Measurements from ENCODE around the gene SMOC1. TPM values are rescaled to one million over a fixed set of nuclear protein-coding genes. Genes with fewer than 3 reads are reported as not detected.

SMOC1 gene
- total RNA-seq, 1 experiment from 2014 or later: 0.14 TPM

DNA sequence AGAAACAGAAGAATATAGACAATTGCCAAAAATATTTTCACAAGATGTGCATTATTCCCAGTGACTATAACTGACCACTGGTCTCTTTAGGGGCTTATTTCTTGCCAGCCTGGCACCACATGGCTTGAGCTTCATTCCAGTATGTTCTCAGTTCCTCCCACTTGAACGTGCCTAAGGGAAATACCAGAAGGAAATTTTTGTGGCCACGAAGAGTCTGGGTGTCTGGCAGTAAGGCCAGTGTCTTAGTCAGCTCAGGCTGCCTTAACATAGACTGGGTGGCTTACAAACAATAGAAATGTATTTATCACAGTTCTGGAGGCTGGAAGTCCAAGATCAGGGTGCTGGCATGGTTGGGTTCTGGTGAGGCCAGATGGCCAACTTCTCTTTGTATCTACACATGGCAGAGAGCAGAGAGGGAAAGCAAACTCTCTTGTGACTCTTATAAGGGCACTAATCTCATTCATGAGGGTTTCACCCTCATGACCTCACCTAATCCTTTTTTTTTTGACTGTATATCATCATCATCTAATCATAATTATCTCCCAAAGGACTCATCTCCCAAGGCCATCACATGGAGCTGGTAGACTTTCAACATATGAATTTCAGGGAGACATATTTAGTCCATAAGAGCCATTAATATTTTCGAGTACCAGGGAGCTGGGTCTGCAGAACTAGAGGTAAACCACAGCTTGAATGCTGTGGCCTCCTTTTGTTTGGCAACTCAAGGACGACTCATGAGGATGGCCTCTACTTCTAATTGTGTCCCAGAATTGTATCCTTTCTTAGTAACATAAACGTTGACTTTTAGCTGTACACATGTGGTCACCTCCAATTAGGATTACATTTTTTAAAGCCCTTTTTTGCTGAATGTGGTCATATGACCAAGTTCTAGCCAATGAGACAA lies 5.1 kb upstream of the SMOC1 start:
- no peak overlapping the region for H3K4me3 Mint-ChIP-seq (ENCODE audit: unreplicated experiment)
- BruUV-seq (replicated peaks): no TSS peak
- CTCF ChIA-PET: interaction anchor here (1.0 kb wide), 1 partner anchor 140 kb away, joined by 3 read pairs; no protein-coding TSS in a partner anchor
- no peaks in the 10 kb centered on the region for H3K4me1 Mint-ChIP-seq (ENCODE audit: low read depth, unreplicated experiment)
- no peak for DNase-seq
- H3K9me3 Mint-ChIP-seq (ENCODE audit: unreplicated experiment): no peaks in the 10 kb centered on the region
- intact Hi-C loops (cut with micrococcal nuclease; ENCODE audit: unreplicated experiment): no loop called here
- no peaks in the 10 kb centered on the region for H3K36me3 ChIP-seq (ENCODE audit: control insufficient read depth, insufficient read depth, low read length)
- H3K27ac Mint-ChIP-seq (ENCODE audit: unreplicated experiment): no peak overlapping the region
- H3K27me3 ChIP-seq (replicated peaks; ENCODE audit: control insufficient read depth, insufficient read depth, low read length): no peaks in the 10 kb centered on the region
- H3K4me1 ChIP-seq: no peaks in the 10 kb centered on the region
- H3K36me3 Mint-ChIP-seq (ENCODE audit: insufficient read depth, unreplicated experiment): no peaks in the 10 kb centered on the region
- H3K4me3 ChIP-seq (ENCODE audit: low read depth, low read length): no peak overlapping the region
- no peaks in the 10 kb centered on the region for H3K9me3 ChIP-seq
- POLR2A ChIA-PET: no interaction called here
- H3K27me3 Mint-ChIP-seq (ENCODE audit: insufficient read depth, unreplicated experiment): no peaks in the 10 kb centered on the region
- TF ChIP-seq, protein P1, sequence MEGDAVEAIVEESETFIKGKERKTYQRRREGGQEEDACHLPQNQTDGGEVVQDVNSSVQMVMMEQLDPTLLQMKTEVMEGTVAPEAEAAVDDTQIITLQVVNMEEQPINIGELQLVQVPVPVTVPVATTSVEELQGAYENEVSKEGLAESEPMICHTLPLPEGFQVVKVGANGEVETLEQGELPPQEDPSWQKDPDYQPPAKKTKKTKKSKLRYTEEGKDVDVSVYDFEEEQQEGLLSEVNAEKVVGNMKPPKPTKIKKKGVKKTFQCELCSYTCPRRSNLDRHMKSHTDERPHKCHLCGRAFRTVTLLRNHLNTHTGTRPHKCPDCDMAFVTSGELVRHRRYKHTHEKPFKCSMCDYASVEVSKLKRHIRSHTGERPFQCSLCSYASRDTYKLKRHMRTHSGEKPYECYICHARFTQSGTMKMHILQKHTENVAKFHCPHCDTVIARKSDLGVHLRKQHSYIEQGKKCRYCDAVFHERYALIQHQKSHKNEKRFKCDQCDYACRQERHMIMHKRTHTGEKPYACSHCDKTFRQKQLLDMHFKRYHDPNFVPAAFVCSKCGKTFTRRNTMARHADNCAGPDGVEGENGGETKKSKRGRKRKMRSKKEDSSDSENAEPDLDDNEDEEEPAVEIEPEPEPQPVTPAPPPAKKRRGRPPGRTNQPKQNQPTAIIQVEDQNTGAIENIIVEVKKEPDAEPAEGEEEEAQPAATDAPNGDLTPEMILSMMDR (IDR thresholded peaks at IDR 0.05; ENCODE audit: insufficient read depth in 1 of 2, low read depth in 1 of 2, low read length in 1 of 2, severe bottlenecking in 1 of 2, unreplicated experiment in 1 of 2): no peak

DNA sequence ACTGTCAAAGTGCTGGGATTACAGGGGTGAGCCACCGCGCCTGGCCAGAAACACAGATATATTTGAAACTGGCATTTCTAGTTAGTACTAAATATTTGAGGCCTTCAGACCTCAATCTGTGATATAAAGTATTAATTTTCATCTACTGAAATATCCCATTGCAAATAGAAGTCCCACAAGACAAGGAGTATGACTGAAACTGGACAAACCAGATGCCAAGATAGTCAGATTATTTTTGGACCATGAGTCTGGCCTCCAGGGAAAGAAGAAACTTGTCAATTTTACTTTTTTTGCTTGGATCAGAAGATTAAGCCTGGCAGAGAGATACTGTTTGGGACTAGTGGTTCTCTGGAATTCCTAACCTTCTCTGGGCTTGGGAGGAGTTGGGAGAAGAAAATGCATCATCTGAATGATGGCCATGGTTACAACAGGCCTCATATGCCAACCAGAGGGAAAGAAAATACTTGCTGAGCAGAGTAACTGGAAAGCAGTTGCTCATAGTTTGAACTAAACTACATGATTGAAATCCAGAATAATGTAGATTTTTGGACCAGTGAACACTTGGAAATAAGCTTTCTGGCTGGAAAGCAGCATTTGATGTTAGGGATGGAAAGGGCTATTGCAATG lies 2.9 kb upstream of the SMOC1 start:
- no peak for DNase-seq
- Histone ChIP-seq H3K36me3 (ENCODE audit: control insufficient read depth, insufficient read depth, low read length) (no peaks in the 10 kb centered on the region), H3K27me3 (replicated peaks; ENCODE audit: control insufficient read depth, insufficient read depth, low read length) (no peaks in the 10 kb centered on the region), H3K9me3 (no peaks in the 10 kb centered on the region), H3K4me1 (no peaks in the 10 kb centered on the region), H3K4me3 (ENCODE audit: low read depth, low read length) (no peak overlapping the region)
- BruUV-seq (replicated peaks): no TSS peak
- intact Hi-C loops (cut with micrococcal nuclease; ENCODE audit: unreplicated experiment): no loop called here
- Mint-ChIP-seq H3K36me3 (ENCODE audit: insufficient read depth, unreplicated experiment) (no peaks in the 10 kb centered on the region), H3K27ac (ENCODE audit: unreplicated experiment) (no peak overlapping the region), H3K4me1 (ENCODE audit: low read depth, unreplicated experiment) (no peaks in the 10 kb centered on the region), H3K4me3 (ENCODE audit: unreplicated experiment) (no peak overlapping the region), H3K9me3 (ENCODE audit: unreplicated experiment) (no peaks in the 10 kb centered on the region), H3K27me3 (ENCODE audit: insufficient read depth, unreplicated experiment) (no peaks in the 10 kb centered on the region)
- ChIA-PET CTCF (interaction anchor here (0.6 kb wide), 1 partner anchor 152 kb away, joined by 3 read pairs; no protein-coding TSS in a partner anchor), POLR2A (no interaction called here)
- TF ChIP-seq, protein P1 (IDR thresholded peaks at IDR 0.05; ENCODE audit: insufficient read depth in 1 of 2, low read depth in 1 of 2, low read length in 1 of 2, severe bottlenecking in 1 of 2, unreplicated experiment in 1 of 2): no peak

DNA sequence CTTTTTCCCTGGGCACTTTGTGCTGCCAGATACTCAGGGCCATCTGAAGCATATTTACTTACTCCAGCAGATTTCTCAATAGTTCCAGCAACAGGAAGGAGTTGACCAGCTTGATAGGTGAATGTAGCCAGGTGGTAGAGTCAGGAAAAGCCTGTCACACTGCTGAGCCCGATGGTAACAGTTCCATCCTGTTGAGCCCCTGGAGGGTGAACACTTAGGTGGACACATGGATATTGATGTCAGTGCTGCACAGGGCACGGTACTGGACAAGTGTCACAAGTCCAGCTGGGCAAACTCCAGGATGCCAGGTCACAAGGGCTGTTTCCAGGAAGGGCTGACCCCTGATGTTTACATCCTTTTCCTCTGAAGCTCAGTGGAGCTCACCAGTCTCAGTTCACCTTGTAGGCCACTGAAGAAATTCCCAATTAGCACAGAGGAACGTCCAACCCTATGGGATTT lies 2.3 kb upstream of the SMOC1 start:
- no TSS peak for BruUV-seq (replicated peaks)
- TF ChIP-seq, protein P1 (IDR thresholded peaks at IDR 0.05; ENCODE audit: insufficient read depth in 1 of 2, low read depth in 1 of 2, low read length in 1 of 2, severe bottlenecking in 1 of 2, unreplicated experiment in 1 of 2): no peak
- H3K4me3 Mint-ChIP-seq (ENCODE audit: unreplicated experiment): no peak overlapping the region
- Histone ChIP-seq H3K27me3 (replicated peaks; ENCODE audit: control insufficient read depth, insufficient read depth, low read length) (no peaks in the 10 kb centered on the region), H3K4me1 (no peaks in the 10 kb centered on the region), H3K4me3 (ENCODE audit: low read depth, low read length) (no peak overlapping the region), H3K9me3 (no peaks in the 10 kb centered on the region), H3K36me3 (ENCODE audit: control insufficient read depth, insufficient read depth, low read length) (no peaks in the 10 kb centered on the region)
- ChIA-PET CTCF (interaction anchor here (0.6 to 1.1 kb wide), 2 partner anchors 151 to 152 kb away, joined by 3 to 6 read pairs; no protein-coding TSS in a partner anchor), POLR2A (no interaction called here)
- no peaks in the 10 kb centered on the region for H3K36me3 Mint-ChIP-seq (ENCODE audit: insufficient read depth, unreplicated experiment)
- DNase-seq: no peak
- intact Hi-C loops (cut with micrococcal nuclease; ENCODE audit: unreplicated experiment): loop anchor here (1.0 kb wide), 1 partner anchor 151 kb away; no protein-coding TSS in a partner anchor
- H3K4me1 Mint-ChIP-seq (ENCODE audit: low read depth, unreplicated experiment): no peaks in the 10 kb centered on the region
- no peaks in the 10 kb centered on the region for H3K27me3 Mint-ChIP-seq (ENCODE audit: insufficient read depth, unreplicated experiment)
- H3K9me3 Mint-ChIP-seq (ENCODE audit: unreplicated experiment): no peaks in the 10 kb centered on the region
- H3K27ac Mint-ChIP-seq (ENCODE audit: unreplicated experiment): no peak overlapping the region

Measured in Caco-2 (cell line).